Right cardiac atrium (tissue), 5 donors: ENCODE data around the gene KMT2E. TPM values are rescaled to one million over a fixed set of nuclear protein-coding genes. Genes with fewer than 3 reads are reported as not detected.
A peak's percentile ranks its signal among the peaks of the same experiment; 100 is the strongest.
"Not testable (repeated sequence)": the region's sequence is repeated elsewhere in the genome, so short reads cannot be mapped to it uniquely, and the experiment has no call there.

Source experiments
- ATAC-seq, 2 donors: fragments of 200-7000 bp; cut with Tn5 transposase; one replicate each; pipeline versions ENCODE4 v1.8.0 to v1.9.1; 2020; ENCODE audit warnings: moderate library complexity in 2 of 2, mild to moderate bottlenecking in 1 of 2
- DNase-seq, 3 donors: peaks; one replicate each; pipeline ENCODE4 v3.0.0-alpha.2; 2020
- H3K27ac ChIP-seq: one replicate; pipeline ENCODE4 v1.5.1; 2013; ENCODE audit warnings: mild to moderate bottlenecking, low read length, control low read depth, moderate library complexity
- H3K27me3 ChIP-seq: one replicate; pipeline ENCODE4 v1.6.1; 2013; ENCODE audit not compliant: control insufficient read depth, insufficient read depth
- H3K4me1 ChIP-seq: one replicate; pipeline ENCODE4 v1.6.1; 2013; ENCODE audit warnings: low read length; ENCODE audit not compliant: control insufficient read depth, insufficient read depth
- H3K4me3 ChIP-seq: one replicate; pipeline ENCODE4 v1.5.1; 2013; ENCODE audit warnings: low read length, control low read depth
- H3K9me3 ChIP-seq: one replicate; pipeline ENCODE4 v1.6.1; 2013; ENCODE audit warnings: low read length; ENCODE audit not compliant: control insufficient read depth
- WGBS: extraction: QIAGEN DNeasy Blood & Tissue Kit; methylation state at CpG from one replicate; pipeline ENCODE4 v1.1.7; 2013; 5-methylcytosine and 5-hydroxymethylcytosine counted together
- intact Hi-C, 4 donors: fragments of 100-400 bp; cut with DNase I; formaldehyde crosslinking; loops; one replicate each; pipeline versions ENCODE4 v1.11.0 to v1.14.0; 2022 to 2023
- polyA plus RNA-seq: library from polyadenylated mRNA; stranded (reverse); fragments of 200-250 nt; gene quantifications from one replicate; pipeline ENCODE4 v1.2.3, GENCODE V29; 2013
- total RNA-seq, 4 donors: library from RNA; stranded (reverse); fragmentation: NEBNext Ultra II Directional; extraction: Animal tissue kit (Norgen Biotek cat#: 25700); gene quantifications; one replicate each; pipeline ENCODE4 v1.2.1, GENCODE V29; 2021
- donor health status: healthy with polysubstance abuse.
- donor health status: DM: no; HTN: yes; CAD: no.
- donor health status: DM: no; HTN: no; CAD: no.
- donor health status: DM: no; HTN: yes; CAD: no; lungs with severe emphysema.
- donor health status: DM: yes; HTN: yes; CAD: no.

KMT2E gene
- total and polyA plus RNA-seq, 5 donors = 17.8 to 73.1 (median 57.2) TPM

DNA sequence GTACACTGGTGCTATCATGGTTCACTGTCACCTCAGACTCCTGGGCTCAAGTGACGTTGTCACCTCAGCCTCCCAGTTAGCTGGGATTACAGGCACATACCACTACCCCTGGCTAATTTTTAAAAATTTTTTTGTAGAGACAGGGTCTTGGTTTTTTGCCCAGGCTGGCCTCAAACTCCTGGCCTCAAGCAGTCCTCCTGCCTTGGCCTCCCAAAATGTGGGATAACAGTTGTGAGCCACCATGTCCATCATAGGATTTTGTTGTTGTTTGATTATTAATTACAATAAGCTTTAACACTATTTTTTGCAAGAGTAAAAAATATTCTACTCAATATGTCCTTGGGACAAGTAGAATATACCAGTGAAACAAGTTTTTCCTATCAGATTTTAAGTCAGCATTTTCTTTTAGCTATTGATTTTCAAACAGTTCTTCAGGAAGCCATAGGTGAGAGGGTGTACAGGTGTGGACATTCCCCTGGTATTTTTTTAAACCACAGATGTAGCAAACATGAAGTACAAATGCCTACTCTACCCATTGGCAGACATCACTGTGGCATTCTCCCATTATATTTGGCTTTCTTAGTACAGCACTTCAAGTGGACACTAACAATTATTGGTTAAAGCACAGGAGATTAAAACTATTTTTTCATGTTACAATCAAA is 18.7 kb downstream of the KMT2E start:
- Histone ChIP-seq H3K4me3 (no peak overlapping the region), H3K27me3 (no peaks in the 10 kb centered on the region), H3K9me3 (no peaks in the 10 kb centered on the region), H3K27ac (no peak overlapping the region), H3K4me1 (peaks cover 15% of the 10 kb centered on the region)
- intact Hi-C loops = no loop called here
- ATAC-seq (no peak), DNase-seq (no peak)
- 81% methylated on average over 1 of the region's 1 CpG for WGBS

DNA sequence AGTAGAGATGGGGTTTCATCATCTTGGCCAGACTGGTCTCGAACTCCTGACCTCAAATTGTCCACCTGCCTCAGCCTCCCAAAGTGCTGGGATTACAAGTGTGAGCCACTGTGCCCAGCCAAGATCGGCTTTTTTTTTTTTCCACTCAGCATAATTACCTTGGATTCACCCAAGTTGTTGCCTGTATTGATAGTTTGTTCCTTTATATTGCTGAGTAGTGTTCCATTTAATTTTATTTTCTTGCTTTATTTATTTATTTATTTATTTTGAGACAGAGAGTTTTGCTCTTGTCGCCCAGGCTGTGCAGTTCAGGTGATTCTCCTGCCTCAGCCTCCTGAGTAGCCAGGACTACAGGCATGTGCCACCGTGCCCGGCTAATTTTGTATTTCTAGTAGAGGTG is 21.3 kb downstream of the KMT2E start:
- Histone ChIP-seq H3K9me3 (no peaks in the 10 kb centered on the region), H3K4me1 (peaks cover 11% of the 10 kb centered on the region), H3K27ac (no peak overlapping the region), H3K4me3 (no peak overlapping the region), H3K27me3 (no peaks in the 10 kb centered on the region)
- DNase-seq (peak in 1 of 3 donors; percentile 32), ATAC-seq (no peak)
- intact Hi-C loops = no loop called here
- WGBS = 89% methylated on average over 5 of the region's 5 CpGs

DNA sequence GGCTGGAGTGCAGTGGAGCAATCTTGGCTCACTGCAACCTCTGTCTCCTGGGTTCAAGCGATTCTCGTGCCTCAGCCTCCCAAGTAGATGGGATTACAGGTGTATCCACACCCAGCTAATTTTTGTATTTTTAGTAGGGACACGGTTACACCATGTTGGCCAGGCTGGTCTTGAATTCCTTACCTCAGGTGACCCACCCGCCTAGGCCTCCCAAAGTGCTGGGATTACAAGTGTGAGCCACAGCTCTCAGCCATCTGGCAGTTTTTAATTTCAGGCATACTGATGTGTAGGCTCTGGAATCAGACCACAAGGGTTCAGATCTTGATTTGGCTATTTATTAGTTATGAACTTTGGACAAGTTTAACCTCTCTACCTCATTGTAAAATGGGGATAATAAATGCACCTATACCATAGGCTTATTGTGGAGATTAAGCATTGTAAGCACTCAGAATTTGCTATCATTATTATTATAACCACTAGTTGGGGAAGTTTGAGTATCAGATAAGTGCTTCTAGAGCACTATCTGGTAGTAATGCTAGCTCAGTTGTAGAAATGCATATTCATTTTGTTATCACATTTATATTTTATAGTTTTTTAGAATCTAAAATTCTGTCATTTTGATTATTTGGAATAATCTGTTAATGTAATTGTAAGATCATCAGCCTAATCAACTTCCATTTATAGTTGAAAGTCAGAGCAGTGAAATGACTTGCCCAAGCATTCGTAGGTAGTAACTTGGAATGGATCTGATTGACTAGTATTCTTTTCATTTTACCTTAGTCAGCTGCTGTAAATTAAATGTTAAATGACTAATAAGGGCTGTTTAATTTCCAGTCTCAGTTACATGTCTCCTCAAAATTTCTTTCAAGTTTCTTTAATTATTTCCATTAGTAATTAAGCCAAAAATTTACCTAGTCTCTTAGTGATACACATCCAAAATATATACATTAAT is 22.5 kb downstream of the KMT2E start:
- Histone ChIP-seq H3K9me3 (no peaks in the 10 kb centered on the region), H3K4me3 (no peak overlapping the region), H3K4me1 (peaks cover 11% of the 10 kb centered on the region), H3K27ac (no peak overlapping the region), H3K27me3 (no peaks in the 10 kb centered on the region)
- DNase-seq (no peak), ATAC-seq (peak in 1 of 2 donors; percentile 21)
- 52% methylated on average over 5 of the region's 5 CpGs for WGBS
- intact Hi-C loops = no loop called here

DNA sequence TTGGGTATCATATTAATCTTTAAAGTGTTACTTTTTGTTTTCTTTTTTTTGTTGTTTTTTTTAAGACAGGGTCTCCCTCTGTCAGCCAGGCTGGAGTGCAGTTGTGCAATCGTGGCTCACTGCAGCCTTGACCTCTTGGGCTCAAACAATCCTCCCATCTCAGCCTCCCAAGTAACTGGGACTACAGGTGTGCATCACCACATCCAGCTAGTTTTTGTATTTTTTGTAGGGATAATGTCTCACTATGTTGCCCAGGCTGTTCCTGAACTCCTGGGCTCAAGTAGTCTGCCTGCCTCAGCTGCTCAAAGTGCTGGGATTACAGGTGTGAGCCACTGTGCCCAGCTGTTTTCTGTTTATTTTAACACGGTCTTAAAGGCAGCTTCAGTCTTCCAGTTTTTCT is 23.3 kb downstream of the KMT2E start:
- Histone ChIP-seq H3K27me3 (no peaks in the 10 kb centered on the region), H3K4me1 (peaks cover 11% of the 10 kb centered on the region), H3K9me3 (no peaks in the 10 kb centered on the region), H3K4me3 (no peak overlapping the region), H3K27ac (no peak overlapping the region)
- WGBS = 61% methylated on average over 2 of the region's 2 CpGs
- DNase-seq = no peak
- intact Hi-C loops = no loop called here
- no peak for ATAC-seq

DNA sequence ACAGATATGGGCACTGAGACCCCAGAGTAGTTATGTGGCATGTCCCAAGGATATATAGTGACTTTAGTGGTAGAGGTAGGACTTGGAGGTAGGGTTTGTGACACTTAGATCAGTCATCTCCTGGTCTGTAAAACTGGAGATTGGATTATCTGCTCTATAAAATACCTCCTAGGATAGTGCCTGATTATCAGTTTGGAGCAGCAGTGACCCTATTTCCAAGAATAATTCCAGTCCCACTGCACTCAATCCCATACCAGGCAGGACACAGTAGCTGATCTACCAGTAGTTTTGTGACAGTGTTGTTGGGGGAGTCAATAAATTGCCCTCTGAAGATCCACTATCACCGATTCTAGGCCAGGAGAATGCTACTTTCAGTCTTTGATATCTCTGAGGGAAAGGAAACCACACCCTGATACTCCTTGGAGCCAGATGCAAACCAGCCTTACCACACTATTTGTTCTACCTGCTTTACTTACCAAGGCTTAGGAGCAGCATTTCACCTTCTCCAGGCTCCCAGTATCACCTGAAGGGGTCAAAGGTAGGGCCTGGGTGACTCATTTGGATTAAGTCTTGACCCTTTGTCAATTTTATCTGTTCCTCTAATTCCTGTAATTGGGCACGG is 30.6 kb downstream of the KMT2E start:
- Histone ChIP-seq H3K27ac (no peak overlapping the region), H3K4me3 (no peak overlapping the region), H3K27me3 (no peaks in the 10 kb centered on the region), H3K4me1 (peaks cover 3% of the 10 kb centered on the region), H3K9me3 (no peaks in the 10 kb centered on the region)
- 79% methylated on average over 2 of the region's 2 CpGs for WGBS
- intact Hi-C loops = no loop called here
- DNase-seq (no peak), ATAC-seq (peak in 1 of 2 donors; percentile 42)

DNA sequence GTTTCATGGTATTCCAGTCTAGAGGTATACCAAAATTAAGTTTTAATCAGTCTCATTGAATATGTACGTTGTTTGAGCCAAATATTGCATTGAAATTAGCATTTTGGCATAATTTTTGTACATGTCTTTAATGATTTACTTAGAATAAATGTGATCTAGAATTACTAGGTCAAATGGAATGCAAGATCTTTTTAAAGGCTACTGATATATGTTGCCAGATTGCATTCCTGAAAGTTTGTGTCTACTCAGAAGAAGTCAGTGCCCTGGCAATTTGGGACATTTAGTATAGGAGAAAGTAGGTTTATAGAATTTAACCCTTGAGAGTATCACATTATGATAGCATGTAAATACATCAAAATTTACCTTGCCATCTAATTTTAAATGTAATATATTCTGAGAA is 32.4 kb downstream of the KMT2E start:
- Histone ChIP-seq H3K4me1 (peaks cover 1% of the 10 kb centered on the region), H3K4me3 (no peak overlapping the region), H3K27me3 (no peaks in the 10 kb centered on the region), H3K9me3 (no peaks in the 10 kb centered on the region), H3K27ac (no peak overlapping the region)
- ATAC-seq (no peak), DNase-seq (no peak)
- intact Hi-C loops = no loop called here
- WGBS = 50% methylated on average over 1 of the region's 1 CpG

DNA sequence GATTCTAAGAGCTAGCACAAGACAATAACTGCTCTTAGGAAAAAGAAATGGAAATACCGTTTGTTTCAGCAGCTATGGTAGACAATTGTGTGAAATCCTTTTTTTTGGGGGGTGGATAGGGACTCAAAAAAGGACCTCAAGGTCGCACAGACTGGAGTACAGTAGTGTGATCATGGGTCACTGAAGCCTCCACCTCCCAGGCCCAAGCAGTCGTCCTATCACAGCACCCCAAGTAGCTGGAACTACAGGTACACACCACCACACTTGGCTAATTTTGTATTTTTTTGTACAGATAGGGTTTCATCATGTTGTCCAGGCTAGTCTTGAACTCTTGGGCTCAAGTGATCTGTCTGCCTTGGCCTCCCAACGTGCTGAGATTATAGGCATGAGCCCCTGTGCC is 33.9 kb downstream of the KMT2E start:
- Histone ChIP-seq H3K4me1 (peaks cover 1% of the 10 kb centered on the region), H3K4me3 (no peak overlapping the region), H3K27ac (no peak overlapping the region), H3K27me3 (no peaks in the 10 kb centered on the region), H3K9me3 (no peaks in the 10 kb centered on the region)
- intact Hi-C loops = no loop called here
- DNase-seq = no peak
- 67% methylated on average over 4 of the region's 4 CpGs for WGBS
- no peak for ATAC-seq

DNA sequence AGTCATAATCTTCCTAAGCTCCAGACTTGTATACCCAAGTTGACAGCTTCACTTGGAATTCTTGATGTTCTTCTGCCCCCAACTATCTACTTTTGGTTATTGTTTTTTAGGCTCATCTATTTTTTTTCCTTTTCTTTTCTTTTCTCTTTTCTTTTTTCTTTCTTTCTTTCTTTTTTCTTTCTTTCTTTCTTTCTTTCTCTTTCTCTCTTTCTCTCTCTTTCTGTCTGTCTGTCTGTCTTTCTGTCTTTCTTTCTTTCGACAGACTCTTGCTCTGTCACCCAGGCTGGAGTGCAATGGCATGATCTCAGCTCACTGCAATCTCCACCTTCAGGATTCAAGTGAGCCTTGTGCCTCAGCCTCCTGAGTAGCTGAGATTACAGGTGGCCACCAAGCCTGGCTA is 36.5 kb downstream of the KMT2E start:
- ATAC-seq (no peak), DNase-seq (no peak)
- Histone ChIP-seq H3K9me3 (no peaks in the 10 kb centered on the region), H3K27me3 (no peaks in the 10 kb centered on the region), H3K4me1 (peaks cover 1% of the 10 kb centered on the region), H3K27ac (no peak overlapping the region), H3K4me3 (no peak overlapping the region)
- 100% methylated on average over 1 of the region's 1 CpG for WGBS
- intact Hi-C loops = no loop called here

DNA sequence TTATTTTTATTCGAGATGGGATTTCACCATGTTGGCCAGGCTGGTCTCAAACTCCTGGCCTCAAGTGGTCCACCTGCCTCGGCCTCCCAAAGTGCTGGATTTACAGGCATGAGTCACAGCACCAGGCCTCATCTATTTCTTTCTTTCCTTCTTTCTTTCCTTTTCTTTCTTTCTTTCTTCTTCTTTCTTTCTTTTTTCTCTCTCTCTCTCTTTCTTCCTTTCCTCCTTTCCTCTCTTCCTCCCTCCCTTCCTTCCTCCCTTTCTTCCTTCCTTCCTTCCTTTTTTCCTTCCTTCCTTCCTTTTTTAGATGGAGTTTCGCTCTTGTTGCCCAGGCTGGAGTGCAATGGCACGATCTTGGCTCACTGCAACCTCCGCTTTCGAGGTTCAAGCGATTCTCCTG is 36.9 kb downstream of the KMT2E start:
- H3K4me1 ChIP-seq, H3K9me3 ChIP-seq, DNase-seq, H3K4me3 ChIP-seq, H3K27me3 ChIP-seq, H3K27ac ChIP-seq, ATAC-seq, intact Hi-C loops: not testable (repeated sequence)
- 96% methylated on average over 7 of the region's 7 CpGs for WGBS

DNA sequence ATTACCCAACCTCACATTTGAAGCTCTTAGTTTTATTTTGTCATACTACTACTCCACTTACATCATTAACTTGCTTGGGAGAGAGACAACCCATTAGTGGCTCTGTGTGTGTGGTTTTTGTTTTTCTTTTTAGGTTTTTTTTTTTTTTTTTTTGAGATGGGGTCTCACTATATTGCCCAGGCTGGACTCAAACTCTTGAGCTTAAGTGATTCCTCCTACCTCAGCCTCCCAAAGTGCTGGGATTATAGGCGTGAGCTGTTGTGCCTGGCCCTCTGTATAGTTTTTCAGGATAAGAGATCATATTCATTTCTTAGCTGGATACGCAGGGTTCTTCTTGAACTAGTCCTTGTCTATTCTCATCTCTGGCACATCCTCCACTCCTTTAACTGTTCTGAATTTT is 41.1 kb downstream of the KMT2E start:
- intact Hi-C loops = no loop called here
- DNase-seq (no peak), ATAC-seq (no peak)
- Histone ChIP-seq H3K27me3 (no peaks in the 10 kb centered on the region), H3K9me3 (no peaks in the 10 kb centered on the region), H3K4me3 (no peak overlapping the region), H3K4me1 (peaks cover 3% of the 10 kb centered on the region), H3K27ac (no peak overlapping the region)
- 93% methylated on average over 2 of the region's 2 CpGs for WGBS

DNA sequence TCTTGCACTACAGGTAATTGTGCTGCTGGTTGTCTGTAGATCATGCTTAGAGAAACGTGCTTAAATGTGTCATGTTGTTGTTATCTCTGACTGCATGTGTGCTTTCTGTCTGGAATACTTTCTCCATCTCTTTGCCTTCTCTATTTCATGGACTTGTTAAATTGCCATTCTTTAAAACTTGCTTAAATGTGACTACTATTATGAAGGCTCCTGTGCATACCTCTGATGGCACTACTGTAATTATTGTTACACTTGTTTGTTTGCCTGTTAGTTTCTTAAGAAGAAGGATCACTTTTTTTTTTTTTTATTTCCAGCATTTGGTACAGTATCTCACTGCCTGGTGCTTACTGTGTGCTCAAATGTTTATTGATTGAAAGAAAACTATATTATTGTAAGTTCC is 41.6 kb downstream of the KMT2E start:
- ATAC-seq = no peak
- no peak overlapping the region for H3K27ac ChIP-seq
- no peaks in the 10 kb centered on the region for H3K9me3 ChIP-seq
- no peak for DNase-seq
- no peaks in the 10 kb centered on the region for H3K27me3 ChIP-seq
- intact Hi-C loops = no loop called here
- H3K4me1 ChIP-seq = peaks cover 3% of the 10 kb centered on the region
- no peak overlapping the region for H3K4me3 ChIP-seq
- 25% methylated on average over 1 of the region's 1 CpG for WGBS
